Liver (tissue), 3 donors: ENCODE results near the gene SBK2.

Source experiments
- CTCF ChIP-seq: fragments of 150-350 bp; IDR thresholded peaks from 2 replicates; pipeline ENCODE4 v1.5.1; 2017; ENCODE audit warnings: improper control_type of control experiment, low read depth, low read length; ENCODE audit not compliant: missing input control
- EGR1 ChIP-seq, 2 donors: IDR thresholded peaks; 2 replicates each; pipeline ENCODE4 v1.6.1; 2016 to 2018; ENCODE audit warnings: antibody characterized with exemption in 2 of 2, low read depth in 2 of 2
- TAF1 ChIP-seq: conservative IDR thresholded peaks from 2 replicates; pipeline ENCODE4 v1.6.1; 2016; ENCODE audit warnings: antibody characterized with exemption, mild to moderate bottlenecking
- donor health status: healthy.
- donor health status: healthy.

DNA sequence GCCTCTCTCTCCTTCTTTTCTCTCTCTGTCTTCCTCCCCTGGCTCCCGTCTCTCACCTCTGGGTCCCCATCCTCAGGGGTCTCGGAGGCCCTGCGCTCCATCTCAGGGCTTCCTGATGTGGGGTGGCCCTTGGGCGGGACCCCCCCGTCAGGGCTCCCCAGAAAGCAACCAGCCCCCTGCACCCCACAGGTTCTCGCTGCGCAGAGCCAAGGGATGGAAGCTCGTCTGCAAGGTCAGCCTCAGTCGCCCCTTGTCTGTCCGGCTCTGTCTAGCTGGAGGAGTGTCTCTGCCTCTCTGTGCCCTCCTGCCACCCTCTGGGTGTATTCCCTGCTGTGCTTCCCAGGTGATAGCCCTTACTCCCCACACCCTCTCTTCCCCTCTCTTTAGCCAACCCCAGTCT, 8.5 kb upstream of the SBK2 start, which contains the start of gene SBK3:
- TF ChIP-seq CTCF = no peak
- no peak for TF ChIP-seq TAF1
- no peak for TF ChIP-seq EGR1 (IDR thresholded peaks at IDR 0.05; ENCODE audit: low read depth in 2 of 2)
